Left lobe of liver (tissue), 2 donors: ENCODE results near the gene OR2L3. TPM values are rescaled to one million over a fixed set of nuclear protein-coding genes. Genes with fewer than 3 reads are reported as not detected.
"Not testable (repeated sequence)": the region's sequence is repeated elsewhere in the genome, so short reads cannot be mapped to it uniquely, and the experiment has no call there.

Source experiments
- ATAC-seq: fragments of 200-7000 bp; cut with Tn5 transposase; one replicate; pipeline ENCODE4 v1.9.1; 2020; ENCODE audit warnings: mild to moderate bottlenecking, moderate library complexity
- DNase-seq: peaks from one replicate; pipeline ENCODE4 v3.0.0-alpha.2; 2020; ENCODE audit warnings: low spot score
- total RNA-seq: library from RNA; stranded (reverse); gene quantifications from one replicate; pipeline ENCODE4 v1.2.1, GENCODE V29; 2021
- donor health status: DM: no; HTN: no; CAD: no; lungs with moderate emphysema.
- donor health status: DM: no; HTN: yes; CAD: no.

Gene OR2L3
- not detected for total RNA-seq

DNA sequence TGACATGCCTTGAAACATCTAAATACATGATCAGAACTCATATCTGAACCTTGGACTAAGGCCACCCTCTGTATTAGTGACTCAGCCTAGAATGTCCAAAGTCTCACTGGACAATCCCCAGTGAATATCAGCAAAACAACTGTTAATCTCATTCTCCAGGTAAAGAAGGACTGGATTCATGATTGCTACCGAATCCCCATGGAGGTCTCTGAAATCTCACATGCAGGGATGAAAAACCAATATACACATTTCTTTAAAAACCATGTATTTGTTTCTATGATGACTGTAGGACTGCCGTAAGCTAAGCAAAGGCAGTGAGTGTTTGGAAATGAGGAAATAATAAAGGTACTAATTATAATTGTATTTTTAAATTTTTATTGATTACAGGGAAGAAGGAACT is at the start of gene OR2L3:
OR2L3 (plus strand) TSS at position 301 of the 400 bp plus-strand sequence. CDS start 13,846 bp downstream, outside the sequence.
- ATAC-seq (no peak), DNase-seq (no peak)

- ATAC-seq, result no peak
- DNase-seq, result no peak
These were observed 47.8 kb upstream of the OR2L3 start for GRCh38 chr1:247998811-247999210.

GRCh38 chr1:248000169-248000568 is 46.5 kb upstream of the OR2L3 start:
- DNase-seq, result no peak
- no peak for ATAC-seq

DNA sequence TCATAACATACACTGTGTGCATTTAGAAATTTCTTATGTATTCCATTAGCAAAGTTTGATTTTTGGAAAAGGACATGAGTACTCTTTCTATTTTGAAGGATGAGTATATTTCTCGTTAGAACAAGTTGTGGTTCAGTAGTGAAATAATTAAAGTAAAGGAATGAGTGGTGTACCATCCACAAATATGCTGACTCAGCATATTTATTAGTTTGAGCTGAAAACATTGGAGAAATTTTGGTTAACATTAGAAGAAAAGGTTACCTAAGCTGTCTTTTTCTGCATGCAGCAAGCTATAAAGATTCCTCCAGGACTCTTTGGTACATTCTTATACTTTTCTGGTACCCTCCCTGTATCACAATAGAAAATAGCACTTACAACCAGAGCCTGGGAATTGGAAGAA is 38.9 kb upstream of the OR2L3 start:
- DNase-seq, result no peak
- ATAC-seq, result no peak

DNA sequence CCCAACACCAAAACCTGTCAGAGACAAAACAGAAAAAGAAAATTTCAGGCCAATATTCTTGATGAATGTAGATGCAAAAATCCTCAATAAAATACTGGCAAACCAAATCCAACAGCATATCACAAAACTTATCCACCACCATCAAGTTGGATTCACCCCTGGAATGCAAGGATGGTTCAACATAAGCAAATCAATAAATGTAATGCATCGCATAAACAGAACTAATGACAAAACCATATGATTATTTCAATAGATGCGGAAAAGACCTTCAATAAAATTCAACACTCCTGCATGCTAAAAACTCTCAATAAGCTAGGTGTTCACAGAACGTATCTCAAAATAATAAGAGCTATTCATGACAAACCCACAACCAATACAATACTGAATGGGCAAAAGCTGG is 37.0 kb upstream of the OR2L3 start:
- ATAC-seq (no peak), DNase-seq (no peak)

DNA sequence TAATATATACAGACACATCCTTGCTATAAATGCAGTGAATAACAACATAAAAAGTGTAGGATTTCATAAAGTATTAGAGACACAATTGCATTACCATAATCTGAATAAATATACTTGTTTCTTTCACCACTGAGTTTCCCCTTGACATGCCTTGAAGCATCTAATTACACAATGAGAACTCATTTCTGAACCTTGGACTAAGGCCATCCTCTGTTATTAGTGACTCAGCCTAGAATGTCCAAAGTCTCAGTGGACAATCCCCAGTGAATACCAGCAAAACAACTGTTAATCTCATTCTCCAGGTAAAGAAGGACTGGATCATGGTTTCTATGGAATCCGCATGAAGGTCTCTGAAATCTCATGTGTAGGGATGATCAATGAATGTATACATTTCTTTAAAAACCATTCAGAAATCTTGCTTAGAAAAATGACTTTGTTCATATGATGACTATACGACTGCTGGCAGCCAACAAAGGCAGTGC is 33.4 kb upstream of the OR2L3 start, which contains the start of gene OR2L5:
OR2L5 (plus strand) TSS at position 432 of the 482 bp plus-strand sequence. CDS start 8,288 bp downstream, outside the sequence.
- DNase-seq, result no peak
- ATAC-seq, result no peak

DNA sequence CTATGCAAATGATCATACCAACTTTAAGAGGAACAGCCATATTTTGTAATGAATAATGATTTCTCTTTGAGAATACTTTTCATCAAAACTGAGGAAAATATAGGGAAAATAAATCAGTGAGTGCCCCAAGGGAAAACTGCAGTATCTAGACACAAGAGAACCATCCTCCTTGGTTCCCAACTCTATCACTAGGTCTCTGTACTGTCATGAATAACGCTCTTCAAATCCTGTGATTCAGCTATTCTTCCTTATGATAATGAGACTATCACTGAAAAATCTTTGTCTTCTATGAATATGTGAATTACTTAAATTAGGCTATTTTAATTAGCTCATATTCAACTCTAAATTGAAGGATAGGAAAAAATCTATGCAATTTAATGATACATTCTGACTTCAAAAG is 30.8 kb upstream of the OR2L3 start:
- no peak for DNase-seq
- no peak for ATAC-seq

DNA sequence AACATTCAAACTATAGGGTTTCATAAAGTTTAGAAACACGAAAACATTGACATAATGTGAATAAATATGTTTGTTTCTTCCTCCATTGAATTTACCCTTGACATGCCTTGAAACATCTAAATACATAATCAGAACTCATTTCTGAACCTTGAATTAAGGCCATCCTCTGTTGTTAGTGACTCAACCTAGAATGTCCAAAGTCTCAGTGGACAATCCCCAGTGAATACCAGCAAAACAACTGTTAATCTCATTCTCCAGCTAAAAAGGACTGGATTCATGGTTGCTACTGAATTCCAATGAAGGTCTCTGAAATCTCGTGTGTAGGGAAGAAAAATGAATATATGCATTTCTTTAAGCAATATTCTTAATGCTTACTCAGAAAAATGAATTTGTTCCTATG is 16.9 kb upstream of the OR2L3 start, which contains the start of gene OR2L2:
OR2L2 (plus strand) TSS at position 301 of the 400 bp plus-strand sequence. CDS start 8,198 bp downstream, outside the sequence.
- ATAC-seq, result no peak
- DNase-seq, result no peak

- ATAC-seq, result no peak
These were observed 1.4 kb upstream of the OR2L3 start for GRCh38 chr1:248045209-248045608.

GRCh38 chr1:248047008-248047407 is 372 bp downstream of the OR2L3 start:
- ATAC-seq (no peak), DNase-seq (no peak)

More at GRCh38 chr1:248045209-248045608, 1.4 kb upstream of the OR2L3 start:
- DNase-seq, result no peak

- ATAC-seq, result no peak
- DNase-seq, result no peak
These were observed 8.0 kb downstream of the OR2L3 start for GRCh38 chr1:248054671-248055070.

DNA sequence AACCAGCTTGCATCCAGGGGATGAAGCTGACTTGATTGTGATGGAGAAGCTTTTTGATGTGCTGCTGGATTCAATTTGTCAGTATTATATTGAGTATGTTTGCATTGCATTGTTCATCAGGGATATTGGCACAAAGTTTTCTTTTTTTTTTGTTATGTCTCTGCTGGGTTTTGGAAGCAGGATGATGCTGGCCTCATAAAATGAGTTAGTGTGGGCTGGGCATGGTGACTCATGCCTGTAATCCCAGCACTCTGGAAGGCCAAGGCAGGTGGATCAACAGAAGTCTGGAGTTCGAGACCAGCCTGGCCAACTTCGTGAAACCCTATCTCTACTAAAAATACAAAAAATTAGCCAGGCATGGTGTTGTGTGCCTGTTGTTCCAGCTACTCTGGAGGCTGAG is 8.6 kb downstream of the OR2L3 start:
- ATAC-seq, result no peak

DNA sequence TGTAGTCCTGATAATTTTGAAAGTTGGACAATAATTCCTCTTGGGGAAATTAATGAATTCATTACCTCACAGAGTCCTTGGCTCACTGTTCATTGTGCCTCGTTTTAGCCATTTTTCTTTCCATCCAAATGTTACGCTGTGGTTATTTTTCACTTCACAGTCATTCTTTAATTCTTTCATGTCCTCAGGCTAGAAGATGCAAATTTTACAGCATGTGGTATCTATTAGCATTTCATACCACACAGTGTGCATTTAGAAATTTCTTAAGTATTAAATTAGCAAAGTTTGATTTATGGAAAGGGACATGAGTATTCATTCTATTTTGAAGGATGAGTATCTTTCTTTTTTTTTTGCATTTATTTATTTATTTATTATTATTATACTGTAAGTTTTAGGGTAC is 18.4 kb downstream of the OR2L3 start:
- ATAC-seq (no peak), DNase-seq (no peak)

More for the DNA sequence above, 8.6 kb downstream of the OR2L3 start:
- no peak for DNase-seq

GRCh38 chr1:248065604-248066003 is 19.0 kb downstream of the OR2L3 start:
- ATAC-seq, result no peak
- DNase-seq, result no peak

- not testable (repeated sequence) for ATAC-seq, DNase-seq
These were observed 37.2 kb downstream of the OR2L3 start for GRCh38 chr1:248083864-248084263.

- no peak for DNase-seq
These were observed 48.2 kb downstream of the OR2L3 start, which contains the start of gene OR2L13 for GRCh38 chr1:248094884-248095283. Gene OR2L13, plus strand, starts transcription at chr1:248095184. Its CDS starts 4,192 bp downstream, at chr1:248099376.

GRCh38 chr1:248098529-248098928 is 51.9 kb downstream of the OR2L3 start:
- DNase-seq (no peak), ATAC-seq (no peak)

More at GRCh38 chr1:248094884-248095283, 48.2 kb downstream of the OR2L3 start, which contains the start of gene OR2L13:
- no peak for ATAC-seq

DNA sequence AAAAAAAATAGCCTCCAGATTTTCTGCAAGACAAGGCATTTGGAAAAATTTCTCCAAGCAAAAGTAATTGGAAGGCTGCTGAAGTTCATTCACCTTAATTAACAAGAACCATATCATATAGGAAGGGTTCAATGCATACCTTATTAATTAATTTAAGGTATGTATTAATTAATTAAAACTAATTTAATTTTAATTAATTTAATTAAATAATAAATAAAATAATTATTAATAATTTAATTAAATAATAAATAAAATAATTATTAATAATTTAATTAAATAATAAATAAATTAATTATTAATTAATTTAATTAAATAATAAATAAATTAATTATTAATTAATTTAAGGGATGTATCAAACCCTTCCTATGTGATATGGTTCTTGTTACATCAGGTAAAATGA is 56.2 kb downstream of the OR2L3 start:
- ATAC-seq (no peak), DNase-seq (no peak)

- ATAC-seq (no peak), DNase-seq (no peak)
These were observed 64.5 kb downstream of the OR2L3 start for GRCh38 chr1:248111157-248111556.
